HepG2 (cell line): ENCODE measurements around the gene IL17RB. TPM values are rescaled to one million over a fixed set of nuclear protein-coding genes. Genes with fewer than 3 reads are reported as not detected.

ENCODE experiments used
- FOSL1 ChIP-seq: sonication (generic); formaldehyde crosslinking; IDR thresholded peaks from 2 replicates; pipeline ENCODE4 v1.9.0; 2021; ENCODE audit warnings: missing genetic modification reagents, borderline replicate concordance
- GLI4 ChIP-seq: sonication (generic); formaldehyde crosslinking; IDR thresholded peaks from 2 replicates; pipeline ENCODE4 v1.5.1; 2020; ENCODE audit warnings: missing genetic modification reagents, mild to moderate bottlenecking, moderate library complexity, borderline replicate concordance
- RBFOX2 ChIP-seq: fragments of 200-400 bp; formaldehyde crosslinking; IDR thresholded peaks from 2 replicates; pipeline ENCODE4 v1.6.1; 2017; ENCODE audit warnings: low read depth, mild to moderate bottlenecking, low read length
- REXO4 ChIP-seq: sonication (generic); formaldehyde crosslinking; IDR thresholded peaks from 2 replicates; pipeline ENCODE4 v1.8.0; 2022; ENCODE audit warnings: missing genetic modification reagents, mild to moderate bottlenecking, borderline replicate concordance
- ZBTB7A ChIP-seq: sonication (generic); formaldehyde crosslinking; IDR thresholded peaks from 2 replicates; pipeline ENCODE4 v1.8.0; 2022; ENCODE audit warnings: mild to moderate bottlenecking, missing genetic modification reagents
- ZNF121 ChIP-seq: sonication (generic); formaldehyde crosslinking; IDR thresholded peaks from 2 replicates; pipeline ENCODE4 v1.5.0; 2020; ENCODE audit warnings: mild to moderate bottlenecking, missing genetic modification reagents
- ZNF501 ChIP-seq: sonication (generic); formaldehyde crosslinking; IDR thresholded peaks from 2 replicates; pipeline ENCODE4 v1.5.1; 2020; ENCODE audit warnings: mild to moderate bottlenecking, moderate library complexity, missing genetic modification reagents
- ZNF768 ChIP-seq: sonication (generic); formaldehyde crosslinking; IDR thresholded peaks from 2 replicates; pipeline ENCODE4 v1.4.0; 2020; ENCODE audit warnings: missing genetic modification reagents
- polyA plus RNA-seq, 8 experiments: library from polyadenylated mRNA; depleted of rRNA in 3 of 8; stranded (reverse) in 7 of 8; unstranded in 1 of 8; fragments of >200 nt; fragmentation: Illumina TruSeq in 4 of 8; extraction: Trizol in 4 of 8; gene quantifications; 2 replicates each; pipeline versions ENCODE4 v1.2.1 to v1.2.3, GENCODE V29; 2011 to 2016; ENCODE audit warnings: low read depth in 4 of 8, missing spikeins in 1 of 8, mixed read lengths in 1 of 8; ENCODE audit not compliant: insufficient read depth in 1 of 8
- total RNA-seq, 5 experiments: library from RNA; depleted of rRNA; stranded (reverse); fragments of >200 nt; fragmentation: Illumina TruSeq; extraction: Trizol; gene quantifications; 2 replicates each; pipeline ENCODE4 v1.2.3, GENCODE V29; 2016; ENCODE audit warnings: low read depth in 1 of 5
- TF ChIP-seq, protein P1 (sequence below), 2 experiments: sonication (generic) in 1 of 2; formaldehyde crosslinking in 1 of 2; IDR thresholded peaks; 2 replicates each; pipeline versions ENCODE4 v1.5.1 to v1.6.1; 2011 to 2020; ENCODE audit warnings: borderline replicate concordance in 1 of 2, low read depth in 1 of 2, low read length in 1 of 2, mild to moderate bottlenecking in 1 of 2, missing genetic modification reagents in 1 of 2, moderate library complexity in 1 of 2
- TF ChIP-seq, protein P2 (sequence below): sonication (generic); formaldehyde crosslinking; IDR thresholded peaks from 2 replicates; pipeline ENCODE4 v1.4.0; 2020; ENCODE audit warnings: low read depth, mild to moderate bottlenecking, missing genetic modification reagents
- TF ChIP-seq, protein P3 (sequence below): sonication (generic); formaldehyde crosslinking; IDR thresholded peaks from 2 replicates; pipeline ENCODE4 v1.4.0; 2020; ENCODE audit warnings: missing genetic modification reagents
- TF ChIP-seq, protein P4 (sequence below): sonication (generic); formaldehyde crosslinking; IDR thresholded peaks from 2 replicates; pipeline ENCODE4 v1.8.0; 2023; ENCODE audit warnings: mild to moderate bottlenecking, missing genetic modification reagents

IL17RB gene
- total and polyA plus RNA-seq, 2 of the 13 experiments (the other 11 are each of a cell fraction or from before 2014, with no cell fraction given) = 130 to 190 TPM

DNA sequence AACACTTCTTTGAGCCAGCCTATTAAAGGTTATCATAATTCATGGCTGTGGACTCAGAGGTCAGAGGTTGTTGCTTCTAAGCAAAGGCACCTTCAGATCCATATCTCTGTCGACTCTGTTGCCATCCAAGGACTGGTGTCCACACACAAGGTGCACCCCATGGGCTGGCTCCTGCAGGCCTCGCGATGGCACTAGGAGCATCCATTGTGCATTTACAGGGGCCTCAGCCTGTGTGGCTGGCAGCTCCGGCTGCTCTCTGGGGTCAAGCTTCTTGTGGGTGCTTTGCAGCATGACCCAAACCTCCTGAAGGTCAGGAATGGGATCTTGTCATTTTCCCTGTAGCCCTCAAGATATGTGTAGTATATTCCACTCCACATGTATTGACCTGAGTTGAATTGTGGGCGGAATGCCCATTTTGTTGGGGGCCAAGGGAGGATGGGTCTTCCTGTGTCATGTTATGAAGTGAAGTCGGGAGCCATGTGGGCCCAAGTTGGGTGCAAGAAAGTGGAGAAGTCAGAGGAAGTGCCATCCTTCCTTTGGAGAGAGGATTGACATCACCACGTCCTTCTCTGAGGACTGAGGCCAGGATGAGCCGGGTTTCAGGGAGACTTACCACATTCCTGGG lies 44.0 kb upstream of the IL17RB start (continued):
- TF ChIP-seq, protein P1, sequence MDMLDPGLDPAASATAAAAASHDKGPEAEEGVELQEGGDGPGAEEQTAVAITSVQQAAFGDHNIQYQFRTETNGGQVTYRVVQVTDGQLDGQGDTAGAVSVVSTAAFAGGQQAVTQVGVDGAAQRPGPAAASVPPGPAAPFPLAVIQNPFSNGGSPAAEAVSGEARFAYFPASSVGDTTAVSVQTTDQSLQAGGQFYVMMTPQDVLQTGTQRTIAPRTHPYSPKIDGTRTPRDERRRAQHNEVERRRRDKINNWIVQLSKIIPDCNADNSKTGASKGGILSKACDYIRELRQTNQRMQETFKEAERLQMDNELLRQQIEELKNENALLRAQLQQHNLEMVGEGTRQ (IDR thresholded peaks at IDR 0.05; ENCODE audit: low read depth, low read length) = no peak
- TF ChIP-seq, protein P1 (CRISPR knock-in tag; IDR thresholded peaks at IDR 0.05; ENCODE audit: borderline replicate concordance) = no peak
- TF ChIP-seq, protein P2, sequence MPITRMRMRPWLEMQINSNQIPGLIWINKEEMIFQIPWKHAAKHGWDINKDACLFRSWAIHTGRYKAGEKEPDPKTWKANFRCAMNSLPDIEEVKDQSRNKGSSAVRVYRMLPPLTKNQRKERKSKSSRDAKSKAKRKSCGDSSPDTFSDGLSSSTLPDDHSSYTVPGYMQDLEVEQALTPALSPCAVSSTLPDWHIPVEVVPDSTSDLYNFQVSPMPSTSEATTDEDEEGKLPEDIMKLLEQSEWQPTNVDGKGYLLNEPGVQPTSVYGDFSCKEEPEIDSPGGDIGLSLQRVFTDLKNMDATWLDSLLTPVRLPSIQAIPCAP = no peak
- no peak for TF ChIP-seq ZNF501 (CRISPR knock-in tag)
- TF ChIP-seq ZNF121 (CRISPR knock-in tag) = no peak
- TF ChIP-seq FOSL1 (CRISPR knock-in tag) = no peak
- no peak for TF ChIP-seq GLI4
- TF ChIP-seq REXO4 (CRISPR knock-in tag) = no peak
- no peak for TF ChIP-seq ZBTB7A (CRISPR knock-in tag)
- TF ChIP-seq RBFOX2 = no peak
- TF ChIP-seq, protein P3, sequence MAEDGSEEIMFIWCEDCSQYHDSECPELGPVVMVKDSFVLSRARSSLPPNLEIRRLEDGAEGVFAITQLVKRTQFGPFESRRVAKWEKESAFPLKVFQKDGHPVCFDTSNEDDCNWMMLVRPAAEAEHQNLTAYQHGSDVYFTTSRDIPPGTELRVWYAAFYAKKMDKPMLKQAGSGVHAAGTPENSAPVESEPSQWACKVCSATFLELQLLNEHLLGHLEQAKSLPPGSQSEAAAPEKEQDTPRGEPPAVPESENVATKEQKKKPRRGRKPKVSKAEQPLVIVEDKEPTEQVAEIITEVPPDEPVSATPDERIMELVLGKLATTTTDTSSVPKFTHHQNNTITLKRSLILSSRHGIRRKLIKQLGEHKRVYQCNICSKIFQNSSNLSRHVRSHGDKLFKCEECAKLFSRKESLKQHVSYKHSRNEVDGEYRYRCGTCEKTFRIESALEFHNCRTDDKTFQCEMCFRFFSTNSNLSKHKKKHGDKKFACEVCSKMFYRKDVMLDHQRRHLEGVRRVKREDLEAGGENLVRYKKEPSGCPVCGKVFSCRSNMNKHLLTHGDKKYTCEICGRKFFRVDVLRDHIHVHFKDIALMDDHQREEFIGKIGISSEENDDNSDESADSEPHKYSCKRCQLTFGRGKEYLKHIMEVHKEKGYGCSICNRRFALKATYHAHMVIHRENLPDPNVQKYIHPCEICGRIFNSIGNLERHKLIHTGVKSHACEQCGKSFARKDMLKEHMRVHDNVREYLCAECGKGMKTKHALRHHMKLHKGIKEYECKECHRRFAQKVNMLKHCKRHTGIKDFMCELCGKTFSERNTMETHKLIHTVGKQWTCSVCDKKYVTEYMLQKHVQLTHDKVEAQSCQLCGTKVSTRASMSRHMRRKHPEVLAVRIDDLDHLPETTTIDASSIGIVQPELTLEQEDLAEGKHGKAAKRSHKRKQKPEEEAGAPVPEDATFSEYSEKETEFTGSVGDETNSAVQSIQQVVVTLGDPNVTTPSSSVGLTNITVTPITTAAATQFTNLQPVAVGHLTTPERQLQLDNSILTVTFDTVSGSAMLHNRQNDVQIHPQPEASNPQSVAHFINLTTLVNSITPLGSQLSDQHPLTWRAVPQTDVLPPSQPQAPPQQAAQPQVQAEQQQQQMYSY (CRISPR knock-in tag) = no peak
- TF ChIP-seq, protein P4, sequence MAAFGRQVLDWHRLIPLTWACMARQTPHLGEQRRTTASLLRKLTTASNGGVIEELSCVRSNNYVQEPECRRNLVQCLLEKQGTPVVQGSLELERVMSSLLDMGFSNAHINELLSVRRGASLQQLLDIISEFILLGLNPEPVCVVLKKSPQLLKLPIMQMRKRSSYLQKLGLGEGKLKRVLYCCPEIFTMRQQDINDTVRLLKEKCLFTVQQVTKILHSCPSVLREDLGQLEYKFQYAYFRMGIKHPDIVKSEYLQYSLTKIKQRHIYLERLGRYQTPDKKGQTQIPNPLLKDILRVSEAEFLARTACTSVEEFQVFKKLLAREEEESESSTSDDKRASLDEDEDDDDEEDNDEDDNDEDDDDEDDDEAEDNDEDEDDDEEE (CRISPR knock-in tag) = no peak
- no peak for TF ChIP-seq ZNF768
- TF ChIP-seq, all 625 proteins: peak for 0
